GM12878 (cell line): ENCODE data around the gene RETSAT.

Source experiments
- EP300 ChIP-seq, 2 experiments: fragments of 150-350 bp in 1 of 2; IDR thresholded peaks; 2 replicates each; pipeline ENCODE4 v1.6.1; 2011 to 2012; ENCODE audit warnings: low read depth in 2 of 2, low read length in 2 of 2, borderline replicate concordance in 1 of 2, improper control_type of control experiment in 1 of 2, inconsistent platforms in 1 of 2; ENCODE audit not compliant: control insufficient read depth in 1 of 2
- PAX5 ChIP-seq: IDR thresholded peaks from 2 replicates; pipeline ENCODE4 v1.6.1; 2011; ENCODE audit warnings: low read depth, low read length, borderline replicate concordance
- POLR2A ChIP-seq: IDR thresholded peaks from 2 replicates; pipeline ENCODE4 v1.6.1; 2011; ENCODE audit warnings: low read depth, mild to moderate bottlenecking, low read length
- TARDBP ChIP-seq: IDR thresholded peaks from 2 replicates; pipeline ENCODE4 v1.6.1; 2016; ENCODE audit warnings: borderline replicate concordance
- TF ChIP-seq, protein P1 (sequence below): fragments of 450-650 bp; conservative IDR thresholded peaks from 2 replicates; pipeline ENCODE4 v1.6.1; 2017; ENCODE audit warnings: mild to moderate bottlenecking, moderate library complexity
- TF ChIP-seq, protein P2 (sequence below), 3 experiments: IDR thresholded peaks in 2 of 3; conservative IDR thresholded peaks in 1 of 3; 2 replicates each; pipeline ENCODE4 v1.5.1; 2011; ENCODE audit warnings: low read depth in 3 of 3, low read length in 3 of 3, mild to moderate bottlenecking in 3 of 3, control low read depth in 2 of 3, moderate library complexity in 2 of 3, inconsistent platforms in 1 of 3, mixed read lengths in 1 of 3; ENCODE audit not compliant: control insufficient read depth in 2 of 3, insufficient read depth in 1 of 3; ENCODE audit errors: extremely low read depth in 1 of 3
- TF ChIP-seq, protein P3 (sequence below): IDR thresholded peaks from 2 replicates; pipeline ENCODE4 v1.6.1; 2012; ENCODE audit warnings: low read depth, low read length, improper control_type of control experiment

DNA sequence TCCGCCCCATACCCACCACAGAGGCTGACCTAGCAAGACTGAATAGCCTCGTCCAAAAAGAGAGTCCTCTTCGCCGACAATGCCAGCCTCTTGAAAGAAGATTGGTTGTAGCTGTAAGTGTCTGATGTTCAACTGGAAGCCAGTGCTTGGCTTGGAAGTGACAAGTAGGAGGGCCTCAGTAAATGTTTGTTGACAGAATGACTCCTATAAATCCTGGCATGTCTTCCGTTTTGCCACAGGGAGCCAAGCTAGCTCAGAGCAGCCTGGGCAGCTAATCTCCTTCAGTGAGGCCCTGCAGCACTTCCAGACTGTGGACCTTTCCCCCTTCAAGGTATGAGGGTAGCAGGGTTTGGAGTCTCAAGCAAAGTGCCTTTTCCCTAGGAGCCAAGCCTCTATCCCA lies 15.2 kb upstream of the RETSAT start:
- TF ChIP-seq POLR2A (no peak), EP300 (IDR thresholded peaks at IDR 0.05; ENCODE audit: borderline replicate concordance in 1 of 2, control insufficient read depth in 1 of 2, low read depth in 2 of 2, low read length in 2 of 2) (no peak), TARDBP (no peak), PAX5 (no peak)
- TF ChIP-seq, protein P1, sequence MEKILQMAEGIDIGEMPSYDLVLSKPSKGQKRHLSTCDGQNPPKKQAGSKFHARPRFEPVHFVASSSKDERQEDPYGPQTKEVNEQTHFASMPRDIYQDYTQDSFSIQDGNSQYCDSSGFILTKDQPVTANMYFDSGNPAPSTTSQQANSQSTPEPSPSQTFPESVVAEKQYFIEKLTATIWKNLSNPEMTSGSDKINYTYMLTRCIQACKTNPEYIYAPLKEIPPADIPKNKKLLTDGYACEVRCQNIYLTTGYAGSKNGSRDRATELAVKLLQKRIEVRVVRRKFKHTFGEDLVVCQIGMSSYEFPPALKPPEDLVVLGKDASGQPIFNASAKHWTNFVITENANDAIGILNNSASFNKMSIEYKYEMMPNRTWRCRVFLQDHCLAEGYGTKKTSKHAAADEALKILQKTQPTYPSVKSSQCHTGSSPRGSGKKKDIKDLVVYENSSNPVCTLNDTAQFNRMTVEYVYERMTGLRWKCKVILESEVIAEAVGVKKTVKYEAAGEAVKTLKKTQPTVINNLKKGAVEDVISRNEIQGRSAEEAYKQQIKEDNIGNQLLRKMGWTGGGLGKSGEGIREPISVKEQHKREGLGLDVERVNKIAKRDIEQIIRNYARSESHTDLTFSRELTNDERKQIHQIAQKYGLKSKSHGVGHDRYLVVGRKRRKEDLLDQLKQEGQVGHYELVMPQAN: no peak
- TF ChIP-seq, protein P2, sequence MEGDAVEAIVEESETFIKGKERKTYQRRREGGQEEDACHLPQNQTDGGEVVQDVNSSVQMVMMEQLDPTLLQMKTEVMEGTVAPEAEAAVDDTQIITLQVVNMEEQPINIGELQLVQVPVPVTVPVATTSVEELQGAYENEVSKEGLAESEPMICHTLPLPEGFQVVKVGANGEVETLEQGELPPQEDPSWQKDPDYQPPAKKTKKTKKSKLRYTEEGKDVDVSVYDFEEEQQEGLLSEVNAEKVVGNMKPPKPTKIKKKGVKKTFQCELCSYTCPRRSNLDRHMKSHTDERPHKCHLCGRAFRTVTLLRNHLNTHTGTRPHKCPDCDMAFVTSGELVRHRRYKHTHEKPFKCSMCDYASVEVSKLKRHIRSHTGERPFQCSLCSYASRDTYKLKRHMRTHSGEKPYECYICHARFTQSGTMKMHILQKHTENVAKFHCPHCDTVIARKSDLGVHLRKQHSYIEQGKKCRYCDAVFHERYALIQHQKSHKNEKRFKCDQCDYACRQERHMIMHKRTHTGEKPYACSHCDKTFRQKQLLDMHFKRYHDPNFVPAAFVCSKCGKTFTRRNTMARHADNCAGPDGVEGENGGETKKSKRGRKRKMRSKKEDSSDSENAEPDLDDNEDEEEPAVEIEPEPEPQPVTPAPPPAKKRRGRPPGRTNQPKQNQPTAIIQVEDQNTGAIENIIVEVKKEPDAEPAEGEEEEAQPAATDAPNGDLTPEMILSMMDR (IDR thresholded peaks at IDR 0.05 in 2 of 3, conservative IDR thresholded peaks at IDR 0.05 in 1 of 3; ENCODE audit: control insufficient read depth in 2 of 3, extremely low read depth in 1 of 3, insufficient read depth in 1 of 3, low read depth in 3 of 3, low read length in 3 of 3): no peak
- TF ChIP-seq, protein P3, sequence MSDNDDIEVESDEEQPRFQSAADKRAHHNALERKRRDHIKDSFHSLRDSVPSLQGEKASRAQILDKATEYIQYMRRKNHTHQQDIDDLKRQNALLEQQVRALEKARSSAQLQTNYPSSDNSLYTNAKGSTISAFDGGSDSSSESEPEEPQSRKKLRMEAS: no peak
